CD14-positive monocyte (primary cell): ENCODE measurements around the gene NLGN1. TPM values are rescaled to one million over a fixed set of nuclear protein-coding genes. Genes with fewer than 3 reads are reported as not detected.

ENCODE experiments used
- DNase-seq, 3 donors: peaks; one replicate each; pipeline ENCODE4 v3.0.0-alpha.2; 2011 to 2022
- H2AFZ ChIP-seq: 2 replicates; pipeline ENCODE4 v1.6.0; 2012; ENCODE audit warnings: mild to moderate bottlenecking, low read depth, low read length, inconsistent platforms; ENCODE audit not compliant: insufficient read depth, poor library complexity, severe bottlenecking
- H3K27ac ChIP-seq, 2 donors: 1 replicate in 1 of 2; 2 replicates in 1 of 2; pipeline ENCODE4 v1.5.1; 2012 to 2013; ENCODE audit warnings: low read length in 2 of 2, control low read depth in 1 of 2, inconsistent platforms in 1 of 2, low read depth in 1 of 2, mild to moderate bottlenecking in 1 of 2
- H3K27me3 ChIP-seq, 2 donors: one replicate each; pipeline versions ENCODE4 v1.6.0 to v1.6.1; 2011 to 2013; ENCODE audit warnings: low read length in 2 of 2; ENCODE audit not compliant: control insufficient read depth in 2 of 2, insufficient read depth in 2 of 2
- H3K36me3 ChIP-seq, 2 donors: replicated peaks in 1 of 2; 1 replicate in 1 of 2; 2 replicates in 1 of 2; pipeline versions ENCODE4 v1.5.1 to v1.6.1; 2012 to 2013; ENCODE audit warnings: low read length in 2 of 2, control low read depth in 1 of 2, inconsistent platforms in 1 of 2, mild to moderate bottlenecking in 1 of 2; ENCODE audit not compliant: insufficient read depth in 2 of 2, control insufficient read depth in 1 of 2
- H3K4me1 ChIP-seq, 2 donors: 1 replicate in 1 of 2; 2 replicates in 1 of 2; pipeline versions ENCODE4 v1.5.1 to v1.6.1; 2012 to 2013; ENCODE audit warnings: low read length in 2 of 2, control low read depth in 1 of 2, inconsistent platforms in 1 of 2, mild to moderate bottlenecking in 1 of 2, moderate library complexity in 1 of 2; ENCODE audit not compliant: insufficient read depth in 2 of 2, control insufficient read depth in 1 of 2
- H3K4me2 ChIP-seq: replicated peaks from 2 replicates; pipeline ENCODE3; 2012; ENCODE audit warnings: low read length, moderate library complexity, mild to moderate bottlenecking; ENCODE audit not compliant: poor library complexity, severe bottlenecking; ENCODE audit errors: extremely low read depth
- H3K4me3 ChIP-seq, 3 experiments: fragments of 200-600 bp in 1 of 3; sonication (generic) in 1 of 3; replicated peaks in 1 of 3; 1 replicate in 2 of 3; 2 replicates in 1 of 3; pipeline ENCODE4 v1.5.1; 2011 to 2013; ENCODE audit warnings: low read length in 3 of 3, mild to moderate bottlenecking in 3 of 3, control low read depth in 2 of 3, low read depth in 2 of 3, inconsistent platforms in 1 of 3, moderate library complexity in 1 of 3
- H3K79me2 ChIP-seq: 2 replicates; pipeline ENCODE4 v1.6.0; 2012; ENCODE audit warnings: mild to moderate bottlenecking, control low read depth, inconsistent platforms, low read length, moderate library complexity; ENCODE audit not compliant: insufficient read depth
- H3K9ac ChIP-seq: 2 replicates; pipeline ENCODE4 v1.6.0; 2017; ENCODE audit warnings: low read length, mild to moderate bottlenecking; ENCODE audit not compliant: insufficient read depth, poor library complexity, severe bottlenecking
- H3K9me3 ChIP-seq, 2 donors: replicated peaks in 1 of 2; 1 replicate in 1 of 2; 2 replicates in 1 of 2; pipeline versions ENCODE4 v1.5.1 to v1.6.1; 2012 to 2013; ENCODE audit warnings: low read length in 2 of 2, control low read depth in 1 of 2; ENCODE audit not compliant: control insufficient read depth in 1 of 2, insufficient read depth in 1 of 2
- H4K20me1 ChIP-seq: 2 replicates; pipeline ENCODE4 v1.6.0; 2012; ENCODE audit warnings: mild to moderate bottlenecking, low read length, control low read depth, moderate library complexity; ENCODE audit not compliant: insufficient read depth
- H3K27ac Mint-ChIP-seq, 7 donors: one replicate each; pipeline ENCODE4 v1.8.0; 2020; ENCODE audit warnings: mild to moderate bottlenecking in 7 of 7, mixed read lengths in 7 of 7, moderate library complexity in 6 of 7, inconsistent platforms in 2 of 7
- H3K27me3 Mint-ChIP-seq, 3 donors: one replicate each; pipeline ENCODE4 v1.8.0; 2021 to 2022; ENCODE audit warnings: low read depth in 3 of 3, mild to moderate bottlenecking in 3 of 3, mixed read lengths in 3 of 3, moderate library complexity in 3 of 3, inconsistent platforms in 1 of 3
- H3K36me3 Mint-ChIP-seq, 2 donors: one replicate each; pipeline ENCODE4 v1.8.0; 2020; ENCODE audit warnings: mixed read lengths in 2 of 2, inconsistent platforms in 1 of 2, mild to moderate bottlenecking in 1 of 2
- H3K4me1 Mint-ChIP-seq: one replicate; pipeline ENCODE4 v1.8.0; 2020; ENCODE audit warnings: mild to moderate bottlenecking, mixed read lengths
- H3K4me3 Mint-ChIP-seq, 2 donors: one replicate each; pipeline ENCODE4 v1.8.0; 2020; ENCODE audit warnings: mild to moderate bottlenecking in 2 of 2, mixed read lengths in 2 of 2, moderate library complexity in 1 of 2
- H3K9me3 Mint-ChIP-seq, 7 donors: one replicate each; pipeline ENCODE4 v1.8.0; 2020 to 2022; ENCODE audit warnings: mixed read lengths in 7 of 7, mild to moderate bottlenecking in 6 of 7, moderate library complexity in 6 of 7, inconsistent platforms in 2 of 7
- WGBS: methylation state at CpG from one replicate; pipeline ENCODE4 v1.1.5; 2013; ENCODE audit warnings: missing lambda C conversion rate; ENCODE audit not compliant: insufficient coverage; 5-methylcytosine and 5-hydroxymethylcytosine counted together
- intact Hi-C, 2 donors: fragments of 100-400 bp; cut with micrococcal nuclease; formaldehyde crosslinking; loops; one replicate each; pipeline versions ENCODE4 v1.15.0 to v1.15.1; 2023
- polyA plus RNA-seq, 3 donors: library from polyadenylated mRNA; depleted of rRNA in 1 of 3; unstranded in 2 of 3; stranded (reverse) in 1 of 3; fragments of 300-500 nt in 2 of 3; fragments of >200 nt in 1 of 3; fragmentation: Illumina TruSeq in 2 of 3; gene quantifications; 1 replicate in 2 of 3; 2 replicates in 1 of 3; pipeline ENCODE4 v1.2.3, GENCODE V29; 2012 to 2021
- TF ChIP-seq, protein P1 (sequence below): fragments of 200-600 bp; IDR thresholded peaks from one replicate; pipeline ENCODE4 v1.8.0; 2022; ENCODE audit warnings: antibody characterized with exemption, mild to moderate bottlenecking

Gene NLGN1
- polyA plus RNA-seq, 3 donors: not detected

DNA sequence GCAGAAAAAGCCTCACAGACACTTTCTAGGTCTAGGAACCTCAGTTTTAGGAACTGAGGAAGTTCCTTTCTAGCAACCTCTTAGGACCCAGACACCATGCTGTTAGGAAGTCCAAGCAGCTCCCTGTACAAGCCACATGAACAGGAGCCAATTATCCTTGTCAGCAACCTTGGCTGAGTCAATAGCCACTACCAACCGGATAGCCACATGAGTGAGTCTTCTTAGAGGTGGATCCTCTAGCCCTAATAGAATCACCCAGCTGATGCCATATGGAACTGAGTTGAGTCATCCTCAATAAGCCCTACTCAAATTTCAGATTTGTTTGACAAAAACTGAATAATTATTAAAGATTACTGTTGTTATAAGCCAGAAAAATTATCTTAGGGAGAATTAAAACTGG is 256.2 kb downstream of the NLGN1 start:
- H3K27me3 ChIP-seq: no peaks in the 10 kb centered on the region
- TF ChIP-seq, protein P1, sequence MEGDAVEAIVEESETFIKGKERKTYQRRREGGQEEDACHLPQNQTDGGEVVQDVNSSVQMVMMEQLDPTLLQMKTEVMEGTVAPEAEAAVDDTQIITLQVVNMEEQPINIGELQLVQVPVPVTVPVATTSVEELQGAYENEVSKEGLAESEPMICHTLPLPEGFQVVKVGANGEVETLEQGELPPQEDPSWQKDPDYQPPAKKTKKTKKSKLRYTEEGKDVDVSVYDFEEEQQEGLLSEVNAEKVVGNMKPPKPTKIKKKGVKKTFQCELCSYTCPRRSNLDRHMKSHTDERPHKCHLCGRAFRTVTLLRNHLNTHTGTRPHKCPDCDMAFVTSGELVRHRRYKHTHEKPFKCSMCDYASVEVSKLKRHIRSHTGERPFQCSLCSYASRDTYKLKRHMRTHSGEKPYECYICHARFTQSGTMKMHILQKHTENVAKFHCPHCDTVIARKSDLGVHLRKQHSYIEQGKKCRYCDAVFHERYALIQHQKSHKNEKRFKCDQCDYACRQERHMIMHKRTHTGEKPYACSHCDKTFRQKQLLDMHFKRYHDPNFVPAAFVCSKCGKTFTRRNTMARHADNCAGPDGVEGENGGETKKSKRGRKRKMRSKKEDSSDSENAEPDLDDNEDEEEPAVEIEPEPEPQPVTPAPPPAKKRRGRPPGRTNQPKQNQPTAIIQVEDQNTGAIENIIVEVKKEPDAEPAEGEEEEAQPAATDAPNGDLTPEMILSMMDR: no peak
- peaks cover 0 to 2% of the 10 kb centered on the region in 2 donors for H3K9me3 ChIP-seq
- no peak overlapping the region for H3K4me2 ChIP-seq
- H3K4me1 ChIP-seq: no peaks in the 10 kb centered on the region
- H3K27ac Mint-ChIP-seq: no peak overlapping the region
- intact Hi-C loops: no loop called here
- H3K4me1 Mint-ChIP-seq: no peaks in the 10 kb centered on the region
- no peaks in the 10 kb centered on the region for H3K36me3 Mint-ChIP-seq
- WGBS: no CpG with 5 or more reads among the region's 1 CpG
- no peak overlapping the region for H2AFZ ChIP-seq
- no peaks in the 10 kb centered on the region for H4K20me1 ChIP-seq
- no peaks in the 10 kb centered on the region for H3K36me3 ChIP-seq
- H3K9ac ChIP-seq: no peak overlapping the region
- no peak overlapping the region for H3K4me3 Mint-ChIP-seq
- H3K9me3 Mint-ChIP-seq: peaks cover 0 to 6% (median 3%) of the 10 kb centered on the region in 7 donors
- no peak for DNase-seq
- no peaks in the 10 kb centered on the region for H3K79me2 ChIP-seq
- H3K4me3 ChIP-seq: no peak overlapping the region
- H3K27ac ChIP-seq: no peak overlapping the region
- H3K27me3 Mint-ChIP-seq: no peaks in the 10 kb centered on the region

DNA sequence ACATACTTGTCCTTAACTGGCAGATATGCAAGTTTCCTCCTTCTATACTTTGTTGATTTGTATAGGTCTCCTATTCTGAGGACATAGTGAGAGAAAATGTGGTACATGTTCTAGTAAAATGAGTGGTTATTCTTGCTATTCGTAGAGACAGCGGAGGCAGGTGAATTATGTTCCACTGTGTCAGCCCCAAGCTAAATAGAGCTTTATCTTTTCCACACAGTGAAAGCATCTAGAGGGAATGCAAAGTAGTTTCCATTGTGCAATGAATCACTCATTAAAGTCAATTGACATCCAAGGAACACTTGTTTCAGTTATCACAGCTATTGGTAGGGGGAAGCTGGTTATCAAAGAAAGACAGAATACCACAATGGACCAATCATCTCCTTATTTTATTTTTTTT is 262.4 kb downstream of the NLGN1 start:
- Histone ChIP-seq H3K4me3 (no peak overlapping the region), H3K27me3 (no peaks in the 10 kb centered on the region), H3K27ac (no peak overlapping the region), H3K4me1 (no peaks in the 10 kb centered on the region), H4K20me1 (no peaks in the 10 kb centered on the region), H3K9ac (no peak overlapping the region), H3K36me3 (no peaks in the 10 kb centered on the region), H2AFZ (no peak overlapping the region), H3K9me3 (no peaks in the 10 kb centered on the region), H3K4me2 (no peak overlapping the region), H3K79me2 (no peaks in the 10 kb centered on the region)
- no CpG with 5 or more reads among the region's 2 CpGs for whole genome bisulfite sequencing
- no peaks in the 10 kb centered on the region for H3K36me3 Mint-ChIP-seq
- TF ChIP-seq, protein P1: no peak
- H3K27me3 Mint-ChIP-seq: no peaks in the 10 kb centered on the region
- H3K9me3 Mint-ChIP-seq: peaks cover 0 to 2% (median 0%) of the 10 kb centered on the region in 7 donors
- no peak for DNase-seq
- no peak overlapping the region for H3K4me3 Mint-ChIP-seq
- intact Hi-C loops: no loop called here
- H3K27ac Mint-ChIP-seq: no peak overlapping the region
- H3K4me1 Mint-ChIP-seq: no peaks in the 10 kb centered on the region
